ENCODE data around the gene F8A1. TPM values are rescaled to one million over a fixed set of nuclear protein-coding genes. Genes with fewer than 3 reads are reported as not detected.
"Not testable (repeated sequence)": the region's sequence is repeated elsewhere in the genome, so short reads cannot be mapped to it uniquely, and the experiment has no call there.

F8A1 gene
- total RNA-seq, 1 donor, result 2.2 TPM

DNA sequence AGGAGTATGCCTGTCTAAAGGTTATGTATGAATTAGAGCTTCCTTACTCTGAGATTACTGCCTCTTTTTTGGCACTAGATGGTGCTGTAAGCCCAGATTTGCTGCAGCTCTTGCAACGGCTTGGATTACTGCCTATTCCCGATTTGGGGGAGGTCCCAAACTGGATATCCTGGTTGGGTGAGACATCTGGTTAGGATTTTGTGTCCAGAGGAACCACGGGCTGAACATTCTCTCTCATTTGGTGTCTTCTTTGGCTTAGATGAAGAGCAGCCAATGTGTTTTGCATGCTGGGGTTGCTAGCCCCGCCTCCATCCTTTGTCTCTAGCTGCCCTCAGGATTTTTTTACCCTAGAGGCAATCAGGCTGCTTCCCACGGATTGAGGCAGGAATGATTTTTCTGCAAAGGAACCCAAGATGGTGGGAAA lies 31.9 kb downstream of the F8A1 start:
- TF ChIP-seq, protein P1, sequence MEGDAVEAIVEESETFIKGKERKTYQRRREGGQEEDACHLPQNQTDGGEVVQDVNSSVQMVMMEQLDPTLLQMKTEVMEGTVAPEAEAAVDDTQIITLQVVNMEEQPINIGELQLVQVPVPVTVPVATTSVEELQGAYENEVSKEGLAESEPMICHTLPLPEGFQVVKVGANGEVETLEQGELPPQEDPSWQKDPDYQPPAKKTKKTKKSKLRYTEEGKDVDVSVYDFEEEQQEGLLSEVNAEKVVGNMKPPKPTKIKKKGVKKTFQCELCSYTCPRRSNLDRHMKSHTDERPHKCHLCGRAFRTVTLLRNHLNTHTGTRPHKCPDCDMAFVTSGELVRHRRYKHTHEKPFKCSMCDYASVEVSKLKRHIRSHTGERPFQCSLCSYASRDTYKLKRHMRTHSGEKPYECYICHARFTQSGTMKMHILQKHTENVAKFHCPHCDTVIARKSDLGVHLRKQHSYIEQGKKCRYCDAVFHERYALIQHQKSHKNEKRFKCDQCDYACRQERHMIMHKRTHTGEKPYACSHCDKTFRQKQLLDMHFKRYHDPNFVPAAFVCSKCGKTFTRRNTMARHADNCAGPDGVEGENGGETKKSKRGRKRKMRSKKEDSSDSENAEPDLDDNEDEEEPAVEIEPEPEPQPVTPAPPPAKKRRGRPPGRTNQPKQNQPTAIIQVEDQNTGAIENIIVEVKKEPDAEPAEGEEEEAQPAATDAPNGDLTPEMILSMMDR (IDR thresholded peaks at IDR 0.05; ENCODE audit: insufficient read depth, low read depth, low read length), result peak; percentile 63
- no peak overlapping the region for H3K4me3 ChIP-seq (ENCODE audit: low read depth, low read length)
- DNase-seq (ENCODE audit: low read depth), result peak; percentile 85

DNA sequence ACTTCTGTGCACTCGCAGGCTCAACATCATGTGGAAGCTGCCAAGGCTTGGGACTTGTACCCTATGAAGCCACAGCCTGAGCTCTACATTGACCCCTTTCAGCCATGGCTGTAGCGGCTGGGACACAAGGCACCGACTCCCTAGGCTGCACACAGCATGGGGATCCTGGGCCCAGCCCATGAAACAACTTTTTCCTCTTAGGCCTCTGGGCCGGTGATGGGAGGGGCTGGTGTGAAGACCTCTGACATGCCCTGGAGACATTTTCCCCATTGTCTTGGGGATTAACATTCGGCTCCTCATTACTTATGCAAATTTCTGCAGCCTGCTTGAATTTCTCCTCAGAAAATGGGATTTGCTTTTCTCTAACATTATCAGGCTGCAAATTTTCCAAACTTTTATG lies 38.6 kb downstream of the F8A1 start:
- H3K4me3 ChIP-seq (ENCODE audit: low read depth, low read length); DNase-seq (ENCODE audit: low read depth): not testable (repeated sequence)

Small RNAs within 50 kb of the gene (small RNA-seq; reads per million reads assigned to genes)
- not detected for gene MIR1184-1

Other genes with a start within 250 kb of the F8A1 start
- not detected in 2 replicates for gene CTAG2, start 232.8 kb upstream of the F8A1 start, total RNA-seq
- gene GAB3, start 135.3 kb upstream of the F8A1 start, total RNA-seq, result 0.43 and 0.64 TPM in 2 replicates
- 34.8 and 38.9 TPM in 2 replicates for gene DKC1, start 123.5 kb upstream of the F8A1 start, total RNA-seq
- gene MPP1, start 80.9 kb upstream of the F8A1 start, total RNA-seq, result 11.7 and 17.1 TPM in 2 replicates
- not detected in 2 replicates for gene SMIM9, start 51.7 kb upstream of the F8A1 start, total RNA-seq
- 2.2 and 2.3 TPM in 2 replicates for gene F8, start 136.4 kb downstream of the F8A1 start, total RNA-seq
- 27.7 and 31.5 TPM in 2 replicates for gene FUNDC2, start 140.5 kb downstream of the F8A1 start, total RNA-seq
- 11.0 and 13.8 TPM in 2 replicates for gene CMC4, start 184.8 kb downstream of the F8A1 start, total RNA-seq
- 2.2 and 13.5 TPM in 2 replicates for gene MTCP1, start 184.8 kb downstream of the F8A1 start, total RNA-seq
- gene BRCC3, start 185.2 kb downstream of the F8A1 start, total RNA-seq, result 8.4 and 11.2 TPM in 2 replicates

Measured in fibroblast of villous mesenchyme (primary cell).